ENCODE data around the gene COLGALT1. TPM values are rescaled to one million over a fixed set of nuclear protein-coding genes. Genes with fewer than 3 reads are reported as not detected.

COLGALT1 gene
- total and polyA plus RNA-seq, 10 of the 15 experiments (the other 5 are each of a cell fraction or from before 2014, with no cell fraction given): 1.2 to 78.8 (median 29.8) TPM

GRCh38 chr19:17548145-17548544, 7.3 kb upstream of the COLGALT1 start:
- no TSS peak for BruUV-seq (replicated peaks)
- no peaks in the 10 kb centered on the region for H3K79me2 ChIP-seq (ENCODE audit: control insufficient read depth, insufficient read depth, low read length)
- no peak for FAIRE-seq
- peaks cover 7% of the 10 kb centered on the region for H3K4me1 ChIP-seq (ENCODE audit: control insufficient read depth, insufficient read depth, low read length)
- ATAC-seq: no peak
- no peaks in the 10 kb centered on the region for H3K36me3 ChIP-seq (ENCODE audit: control insufficient read depth in 2 of 2, insufficient read depth in 2 of 2, low read length in 1 of 2)
- no peak overlapping the region for H3K4me3 ChIP-seq
- CTCF ChIA-PET: interaction anchor here (1.1 kb wide), 1 partner anchor 52 kb away, joined by 4 read pairs; no protein-coding TSS in a partner anchor
- in situ Hi-C loops (cut with MboI) (no loop called here), intact Hi-C loops (cut with micrococcal nuclease; ENCODE audit: unreplicated experiment) (no loop called here)
- 94% methylated on average over 6 of the region's 6 CpGs for WGBS (ENCODE audit: insufficient coverage, insufficient replicate concordance, low lambda C conversion rate, missing lambda C conversion rate)
- SMC1A ChIA-PET (ENCODE audit: uncharacterized antibody, unreplicated experiment): interaction anchor here (1.2 kb wide), 1 partner anchor 19 kb away, joined by 3 read pairs; no protein-coding TSS in a partner anchor
- H3K27me3 ChIP-seq (replicated peaks in 1 of 2; ENCODE audit: control insufficient read depth in 2 of 2, insufficient read depth in 2 of 2, low read length in 1 of 2): no peaks in the 10 kb centered on the region
- DNase-seq (ENCODE audit: low read depth, low spot score): no peak
- H3K9me3 ChIP-seq (replicated peaks; ENCODE audit: control insufficient read depth, insufficient read depth, low read length): no peaks in the 10 kb centered on the region
- no peak overlapping the region for H3K4me2 ChIP-seq (ENCODE audit: control insufficient read depth, insufficient read depth)
- H3K27ac ChIP-seq (ENCODE audit: control insufficient read depth, insufficient read depth): no peak overlapping the region
- RAD21 ChIA-PET (ENCODE audit: unreplicated experiment): no interaction called here
- H2AFZ ChIP-seq (ENCODE audit: control insufficient read depth, low read depth, low read length): no peak overlapping the region
- TF ChIP-seq RUNX3 (IDR thresholded peaks at IDR 0.05; ENCODE audit: low read length) (no peak), SREBF1 (IDR thresholded peaks at IDR 0.05; ENCODE audit: low read length) (no peak), IRF4 (IDR thresholded peaks at IDR 0.05; ENCODE audit: low read depth, low read length) (no peak), MTA3 (IDR thresholded peaks at IDR 0.05; ENCODE audit: borderline replicate concordance, low read length) (no peak), RFX5 (IDR thresholded peaks at IDR 0.05; ENCODE audit: low read depth, low read length) (no peak), CBFB (IDR thresholded peaks at IDR 0.05; ENCODE audit: low read depth) (no peak), POU2F2 (IDR thresholded peaks at IDR 0.05; ENCODE audit: borderline replicate concordance, low read depth, low read length) (no peak), FOXK2 (IDR thresholded peaks at IDR 0.05) (no peak), SMARCA5 (IDR thresholded peaks at IDR 0.05) (no peak), EED (IDR thresholded peaks at IDR 0.05; ENCODE audit: low read depth) (no peak), ZNF687 (IDR thresholded peaks at IDR 0.05) (no peak), KLF5 (IDR thresholded peaks at IDR 0.05; ENCODE audit: partially characterized antibody) (no peak)
- TF ChIP-seq, protein P1, sequence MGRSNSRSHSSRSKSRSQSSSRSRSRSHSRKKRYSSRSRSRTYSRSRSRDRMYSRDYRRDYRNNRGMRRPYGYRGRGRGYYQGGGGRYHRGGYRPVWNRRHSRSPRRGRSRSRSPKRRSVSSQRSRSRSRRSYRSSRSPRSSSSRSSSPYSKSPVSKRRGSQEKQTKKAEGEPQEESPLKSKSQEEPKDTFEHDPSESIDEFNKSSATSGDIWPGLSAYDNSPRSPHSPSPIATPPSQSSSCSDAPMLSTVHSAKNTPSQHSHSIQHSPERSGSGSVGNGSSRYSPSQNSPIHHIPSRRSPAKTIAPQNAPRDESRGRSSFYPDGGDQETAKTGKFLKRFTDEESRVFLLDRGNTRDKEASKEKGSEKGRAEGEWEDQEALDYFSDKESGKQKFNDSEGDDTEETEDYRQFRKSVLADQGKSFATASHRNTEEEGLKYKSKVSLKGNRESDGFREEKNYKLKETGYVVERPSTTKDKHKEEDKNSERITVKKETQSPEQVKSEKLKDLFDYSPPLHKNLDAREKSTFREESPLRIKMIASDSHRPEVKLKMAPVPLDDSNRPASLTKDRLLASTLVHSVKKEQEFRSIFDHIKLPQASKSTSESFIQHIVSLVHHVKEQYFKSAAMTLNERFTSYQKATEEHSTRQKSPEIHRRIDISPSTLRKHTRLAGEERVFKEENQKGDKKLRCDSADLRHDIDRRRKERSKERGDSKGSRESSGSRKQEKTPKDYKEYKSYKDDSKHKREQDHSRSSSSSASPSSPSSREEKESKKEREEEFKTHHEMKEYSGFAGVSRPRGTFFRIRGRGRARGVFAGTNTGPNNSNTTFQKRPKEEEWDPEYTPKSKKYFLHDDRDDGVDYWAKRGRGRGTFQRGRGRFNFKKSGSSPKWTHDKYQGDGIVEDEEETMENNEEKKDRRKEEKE (IDR thresholded peaks at IDR 0.05): no peak
- TF ChIP-seq, protein P2, sequence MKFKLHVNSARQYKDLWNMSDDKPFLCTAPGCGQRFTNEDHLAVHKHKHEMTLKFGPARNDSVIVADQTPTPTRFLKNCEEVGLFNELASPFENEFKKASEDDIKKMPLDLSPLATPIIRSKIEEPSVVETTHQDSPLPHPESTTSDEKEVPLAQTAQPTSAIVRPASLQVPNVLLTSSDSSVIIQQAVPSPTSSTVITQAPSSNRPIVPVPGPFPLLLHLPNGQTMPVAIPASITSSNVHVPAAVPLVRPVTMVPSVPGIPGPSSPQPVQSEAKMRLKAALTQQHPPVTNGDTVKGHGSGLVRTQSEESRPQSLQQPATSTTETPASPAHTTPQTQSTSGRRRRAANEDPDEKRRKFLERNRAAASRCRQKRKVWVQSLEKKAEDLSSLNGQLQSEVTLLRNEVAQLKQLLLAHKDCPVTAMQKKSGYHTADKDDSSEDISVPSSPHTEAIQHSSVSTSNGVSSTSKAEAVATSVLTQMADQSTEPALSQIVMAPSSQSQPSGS (IDR thresholded peaks at IDR 0.05; ENCODE audit: low read length): no peak
- TF ChIP-seq, protein P3, sequence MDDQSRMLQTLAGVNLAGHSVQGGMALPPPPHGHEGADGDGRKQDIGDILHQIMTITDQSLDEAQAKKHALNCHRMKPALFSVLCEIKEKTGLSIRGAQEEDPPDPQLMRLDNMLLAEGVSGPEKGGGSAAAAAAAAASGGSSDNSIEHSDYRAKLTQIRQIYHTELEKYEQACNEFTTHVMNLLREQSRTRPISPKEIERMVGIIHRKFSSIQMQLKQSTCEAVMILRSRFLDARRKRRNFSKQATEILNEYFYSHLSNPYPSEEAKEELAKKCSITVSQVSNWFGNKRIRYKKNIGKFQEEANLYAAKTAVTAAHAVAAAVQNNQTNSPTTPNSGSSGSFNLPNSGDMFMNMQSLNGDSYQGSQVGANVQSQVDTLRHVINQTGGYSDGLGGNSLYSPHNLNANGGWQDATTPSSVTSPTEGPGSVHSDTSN (IDR thresholded peaks at IDR 0.05; ENCODE audit: insufficient replicate concordance, low read depth, low read length): no peak
- no peak overlapping the region for H3K9ac ChIP-seq (ENCODE audit: control insufficient read depth, insufficient read depth, low read length)
- no peaks in the 10 kb centered on the region for H4K20me1 ChIP-seq (ENCODE audit: control insufficient read depth, insufficient read depth)
- POLR2A ChIA-PET: no interaction called here

Measured in GM12878 (cell line).